ENCODE data around the gene FIBCD1.

FIBCD1 gene

GRCh38 chr9:130862747-130863146 is 76.3 kb downstream of the FIBCD1 start:
- DNase-seq (ENCODE audit: low read depth in 1 of 2, low spot score in 1 of 2) = no peak

GRCh38 chr9:130862217-130862616 is 76.8 kb downstream of the FIBCD1 start:
- no peak for DNase-seq (ENCODE audit: low read depth in 1 of 2, low spot score in 1 of 2)

GRCh38 chr9:130861372-130862180 is 77.5 kb downstream of the FIBCD1 start:
- no peak for DNase-seq (ENCODE audit: low read depth in 1 of 2, low spot score in 1 of 2)

GRCh38 chr9:130860458-130861316 is 78.4 kb downstream of the FIBCD1 start:
- no peak for DNase-seq (ENCODE audit: low read depth in 1 of 2, low spot score in 1 of 2)

GRCh38 chr9:130858739-130859705 is 80.0 kb downstream of the FIBCD1 start:
- DNase-seq (ENCODE audit: low read depth in 1 of 2, low spot score in 1 of 2) = no peak

- DNase-seq (ENCODE audit: low read depth in 1 of 2, low spot score in 1 of 2) = no peak
These were observed 80.9 kb downstream of the FIBCD1 start for GRCh38 chr9:130857864-130858738.

GRCh38 chr9:130856474-130856873 is 82.6 kb downstream of the FIBCD1 start:
- DNase-seq (ENCODE audit: low read depth in 1 of 2, low spot score in 1 of 2) = no peak

GRCh38 chr9:130854835-130855234 is 84.2 kb downstream of the FIBCD1 start:
- DNase-seq (ENCODE audit: low read depth in 1 of 2, low spot score in 1 of 2) = no peak

- DNase-seq (ENCODE audit: low read depth in 1 of 2, low spot score in 1 of 2) = no peak
These were observed 85.0 kb downstream of the FIBCD1 start for GRCh38 chr9:130854092-130854491.

- no peak for DNase-seq (ENCODE audit: low read depth in 1 of 2, low spot score in 1 of 2)
These were observed 86.2 kb downstream of the FIBCD1 start for GRCh38 chr9:130852801-130853200.

All from stimulated activated CD4-positive, alpha-beta T cell treated with anti-CD3 and anti-CD28 coated beads, Interleukin-15, amount 100 ng/mL, for 1 hour (primary cell).